ENCODE results near the gene PCK1.

Gene PCK1

DNA sequence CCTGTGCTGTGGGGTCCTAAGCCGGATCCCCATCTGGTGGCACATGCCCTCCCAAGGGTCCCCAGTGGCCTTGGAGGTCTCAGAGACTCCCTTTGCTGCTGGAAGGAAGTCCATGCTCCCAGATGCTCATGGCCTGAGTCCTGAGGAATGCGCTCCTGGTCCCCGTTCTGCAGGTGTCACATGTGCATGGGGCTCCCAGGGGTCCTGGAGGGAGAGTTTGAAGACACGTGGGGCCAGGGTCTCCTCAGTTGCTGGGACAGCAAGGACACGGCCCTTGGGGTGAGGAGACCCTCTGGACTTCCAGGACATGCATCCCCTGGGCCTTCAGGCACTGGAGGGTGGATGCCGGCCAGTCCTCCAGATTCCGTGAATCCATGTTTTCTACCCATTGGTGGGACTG is 47.6 kb downstream of the PCK1 start:
- no peak for DNase-seq

GRCh38 chr20:57609086-57609841 is 48.4 kb downstream of the PCK1 start:
- no peak for DNase-seq

DNA sequence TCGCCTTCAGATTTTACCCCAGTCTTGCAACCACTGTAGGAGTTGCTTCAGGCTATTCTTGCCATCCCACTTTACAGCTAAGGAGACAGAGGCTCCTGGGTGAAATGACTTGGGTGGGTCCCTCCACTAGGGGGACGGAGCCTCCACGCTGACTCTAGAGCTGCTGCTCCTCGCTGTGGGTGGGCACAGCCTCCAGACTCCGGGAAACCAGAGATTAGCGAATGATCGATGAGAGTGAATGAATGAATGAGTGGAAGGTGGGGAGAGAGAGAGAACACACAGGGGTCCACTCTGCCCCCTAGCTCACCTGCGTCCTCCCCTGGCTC is 48.9 kb downstream of the PCK1 start:
- no peak for DNase-seq

DNA sequence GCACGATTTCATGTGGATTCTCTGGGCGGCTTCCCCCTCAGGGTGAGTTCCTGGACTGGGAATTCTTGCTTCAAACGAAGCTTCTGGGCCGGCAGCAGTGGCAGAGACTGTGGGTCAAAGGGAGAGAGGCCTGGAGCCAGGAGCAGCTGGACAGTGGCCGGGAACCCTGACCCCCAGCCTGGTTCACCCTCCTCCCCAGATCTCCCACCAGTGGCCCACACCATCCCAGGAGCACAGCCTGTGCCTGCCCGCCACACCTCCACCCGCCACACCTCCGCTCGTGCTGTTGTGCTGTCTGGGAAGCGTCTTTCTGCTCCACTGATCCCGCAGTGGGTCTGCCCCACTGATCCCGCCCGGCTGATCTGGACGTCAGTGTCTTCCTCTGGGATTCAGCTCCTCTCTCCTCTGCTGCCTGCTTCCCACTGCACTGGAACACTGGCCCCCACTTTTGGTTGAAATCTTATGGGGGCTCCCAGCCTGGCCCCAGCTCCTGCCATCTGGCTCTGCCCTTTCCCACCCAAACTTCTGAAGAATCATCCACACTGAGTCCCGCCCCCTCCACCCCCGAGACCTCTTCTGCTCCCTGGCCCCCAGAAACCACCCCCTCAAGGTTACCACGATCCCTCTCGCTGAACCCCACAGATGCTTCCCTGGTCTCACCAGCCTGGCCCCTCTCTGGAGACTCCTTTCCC is 49.5 kb downstream of the PCK1 start:
- DNase-seq: no peak

DNA sequence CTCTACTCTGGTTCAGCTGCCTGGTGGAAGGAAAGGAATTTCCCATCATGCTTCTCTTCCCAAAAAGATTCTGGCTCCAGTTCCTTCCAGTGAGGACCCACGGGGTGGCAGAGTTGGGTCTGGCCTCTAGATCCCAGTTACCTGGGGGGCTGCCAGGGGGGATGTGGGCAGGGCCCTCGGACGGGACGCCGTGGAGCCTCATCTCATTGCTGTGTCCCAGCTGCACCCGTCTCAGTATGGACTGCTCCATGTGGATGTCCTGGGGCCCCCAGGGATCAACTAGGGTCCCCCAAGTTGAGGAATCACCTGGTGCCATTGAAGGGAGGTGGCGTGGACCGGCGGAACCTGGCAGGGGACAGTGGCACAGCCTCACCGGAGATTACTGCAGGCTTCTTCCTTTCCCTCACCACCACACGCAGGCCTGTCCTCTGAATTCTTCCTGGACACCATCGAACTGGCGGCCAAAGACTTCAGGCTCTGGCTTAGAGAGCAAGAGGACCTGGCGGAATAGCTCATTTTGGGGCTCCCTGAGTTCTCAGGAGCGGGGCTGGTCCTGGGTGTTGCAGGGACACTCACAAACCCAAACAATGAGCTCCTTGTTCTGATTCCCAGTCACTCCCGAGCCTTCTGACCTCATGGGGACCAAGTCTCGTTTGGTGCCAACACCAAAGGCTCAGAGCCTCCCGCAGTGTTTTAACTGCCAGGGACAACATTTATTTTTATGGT is 50.8 kb downstream of the PCK1 start:
- no peak for DNase-seq

DNA sequence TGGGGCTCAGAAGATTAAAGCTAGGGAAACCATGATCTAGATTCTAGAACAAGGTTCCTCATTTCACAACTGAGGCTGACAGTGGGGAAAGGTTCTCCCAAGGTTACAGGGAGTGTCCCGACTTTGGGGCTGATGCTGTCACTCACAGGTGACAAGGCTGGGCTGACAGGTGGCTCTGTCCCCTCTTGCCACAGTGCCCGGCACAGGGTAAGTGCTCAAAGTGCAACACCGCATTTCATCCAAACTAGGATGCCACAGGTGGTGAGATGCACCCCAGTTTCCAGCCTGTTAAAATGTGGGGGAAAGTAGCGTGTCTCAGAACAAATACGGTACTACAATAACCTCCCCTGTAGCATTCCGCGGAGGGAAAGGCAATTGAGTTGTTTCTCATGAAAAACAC is 51.5 kb downstream of the PCK1 start:
- no peak for DNase-seq

DNA sequence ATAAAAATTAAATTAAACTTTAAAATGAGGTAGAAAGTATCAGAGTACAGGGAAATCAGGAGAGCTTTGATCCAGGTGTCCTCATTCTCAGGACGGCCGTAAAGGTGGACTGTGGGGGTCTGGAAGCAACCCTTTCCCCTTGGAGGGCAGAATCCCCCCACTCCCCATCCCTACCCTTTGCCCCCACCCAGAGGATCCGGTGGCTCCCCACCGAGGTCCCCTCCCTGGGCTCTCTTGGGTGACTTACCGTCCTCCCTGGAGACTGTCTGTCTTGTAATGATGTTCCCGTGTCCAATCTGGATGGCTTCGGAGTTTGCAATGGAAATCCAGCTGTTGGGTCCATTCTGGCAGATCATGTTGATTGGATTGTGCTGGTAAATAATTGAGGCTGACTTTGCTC is 52.0 kb downstream of the PCK1 start:
- no peak for DNase-seq

GRCh38 chr20:57613481-57613921 is 52.6 kb downstream of the PCK1 start:
- DNase-seq: no peak

- DNase-seq: no peak
Measured at GRCh38 chr20:57614490-57615444, 53.9 kb downstream of the PCK1 start.

GRCh38 chr20:57615445-57615811 is 54.5 kb downstream of the PCK1 start:
- DNase-seq: no peak

- DNase-seq: no peak
Measured at GRCh38 chr20:57616143-57616951, 55.4 kb downstream of the PCK1 start.

DNA sequence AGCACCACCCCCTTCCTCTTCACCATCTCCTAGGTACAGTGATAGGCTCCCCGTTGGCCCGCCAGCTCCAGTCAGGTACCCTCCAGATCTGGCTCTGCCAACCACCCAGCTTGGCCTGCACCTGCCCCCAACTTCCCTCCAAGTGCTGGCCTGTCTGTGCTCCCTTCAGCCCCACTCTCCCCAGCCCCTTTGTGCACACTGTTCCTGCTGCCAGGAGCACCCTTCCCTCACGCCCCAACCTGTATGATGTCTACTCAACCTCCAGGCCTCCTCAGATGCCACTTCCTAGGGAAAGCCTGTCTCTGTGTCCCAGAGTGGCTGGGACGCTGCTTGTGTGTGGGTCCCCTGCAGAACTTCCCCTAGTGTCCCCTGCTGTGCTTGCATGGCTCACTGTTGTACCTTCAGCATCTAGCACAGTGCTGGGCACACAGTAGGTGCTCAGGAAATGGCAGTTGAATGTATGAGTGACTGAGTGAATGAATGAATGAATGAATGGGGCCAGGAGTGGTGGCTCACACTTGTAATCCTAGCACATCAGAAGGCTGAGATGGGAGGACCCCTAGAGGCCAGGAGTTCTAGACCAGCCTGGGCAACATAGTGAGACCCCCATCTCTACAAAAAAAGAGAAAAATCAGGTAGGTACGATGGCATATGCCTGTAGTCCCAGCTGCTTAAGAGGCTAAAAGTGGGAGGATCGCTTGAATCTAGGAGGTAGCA is 56.3 kb downstream of the PCK1 start:
- no peak for DNase-seq

Data from hippocampal formation (tissue), 2 donors.